HG03025 (cell line): ENCODE results near the gene NOM1.
"Not testable (repeated sequence)": the region's sequence is repeated elsewhere in the genome, so short reads cannot be mapped to it uniquely, and the experiment has no call there.

Experiments used
- ATAC-seq: cut with Tn5 transposase; IDR thresholded peaks from one replicate; pipeline ENCODE4 v1.9.1; 2021; ENCODE audit warnings: mild to moderate bottlenecking, moderate library complexity; ENCODE audit not compliant: unreplicated experiment, low FRiP score

NOM1 gene

DNA sequence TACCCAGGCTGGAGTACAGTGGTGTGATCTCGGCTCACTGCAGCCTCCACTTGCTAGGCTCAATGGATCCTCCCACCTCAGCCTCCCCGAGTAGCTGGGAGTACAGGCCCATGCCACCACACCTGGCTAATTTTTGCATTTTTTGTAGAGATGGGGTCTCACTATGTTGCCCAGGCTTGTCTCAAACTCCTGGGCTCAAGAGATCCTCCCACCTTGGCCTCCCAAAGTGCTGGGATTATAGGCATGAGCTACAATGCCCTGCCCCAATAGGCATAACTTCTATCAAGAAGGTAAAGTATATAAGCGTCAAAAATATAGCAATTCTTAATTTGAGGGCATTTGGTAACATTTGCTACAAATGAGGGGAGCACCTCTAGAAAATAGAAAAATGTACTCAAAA, 12.7 kb upstream of the NOM1 start:
- not testable (repeated sequence) for ATAC-seq

GRCh38 chr7:156940421-156941122, 8.9 kb upstream of the NOM1 start:
- no peak for ATAC-seq

DNA sequence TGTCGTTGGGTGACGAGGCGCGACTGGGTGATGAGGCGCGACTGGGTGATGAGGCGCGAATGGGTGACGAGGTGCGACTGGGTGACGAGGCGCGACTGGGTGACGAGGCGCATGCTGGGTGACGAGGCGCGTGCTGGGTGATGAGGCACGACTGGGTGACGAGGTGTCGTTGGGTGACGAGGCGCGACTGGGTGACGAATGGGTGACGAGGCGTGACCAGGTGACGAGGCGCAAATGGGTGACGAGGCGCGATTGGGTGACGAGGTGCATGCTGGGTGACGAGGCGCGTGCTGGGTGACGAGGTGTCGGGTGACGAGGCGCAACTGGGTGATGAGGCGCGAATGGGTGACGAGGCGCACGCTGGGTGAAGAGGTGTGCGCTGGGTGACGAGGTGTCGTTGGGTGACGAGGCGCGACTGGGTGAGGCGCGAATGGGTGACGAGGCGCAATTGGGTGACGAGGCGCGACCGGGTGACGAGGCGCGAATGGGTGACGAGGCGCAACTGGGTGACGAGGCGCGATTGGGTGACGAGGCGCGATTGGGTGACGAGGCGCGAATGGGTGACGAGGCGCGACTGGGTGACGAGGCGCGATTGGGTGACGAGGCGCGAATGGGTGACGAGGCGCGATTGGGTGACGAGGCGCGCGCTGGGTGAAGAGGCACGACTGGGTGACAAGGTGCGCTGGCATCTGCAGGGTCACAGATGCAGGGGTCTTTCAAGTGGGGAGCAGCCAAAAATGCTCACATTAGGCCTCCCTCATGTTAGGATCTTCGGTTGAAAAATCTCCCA, 7.9 kb upstream of the NOM1 start:
- no peak for ATAC-seq

GRCh38 chr7:156942708-156943090, 6.8 kb upstream of the NOM1 start:
- no peak for ATAC-seq

- no peak for ATAC-seq
Observed at GRCh38 chr7:156943091-156944041, 6.1 kb upstream of the NOM1 start.

DNA sequence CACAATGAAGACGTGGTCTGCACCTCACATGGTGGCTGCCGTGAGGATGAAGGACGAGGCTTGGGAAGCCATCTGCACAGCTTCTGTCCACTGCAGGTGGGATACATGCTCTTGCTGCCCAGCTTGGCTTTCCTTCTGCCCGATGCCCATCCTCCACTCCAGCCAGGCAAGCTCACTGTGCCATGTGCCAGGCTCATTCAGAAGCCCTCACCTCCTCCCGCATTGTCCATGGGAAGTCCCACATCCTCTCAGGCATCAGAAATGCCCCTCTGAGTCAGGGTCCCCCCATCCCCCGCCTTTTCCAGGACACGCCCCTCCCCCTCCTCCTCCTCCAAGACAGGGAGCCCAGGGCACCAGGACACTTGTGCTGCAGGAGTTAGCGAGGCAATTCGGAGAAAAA, 4.6 kb upstream of the NOM1 start:
- no peak for ATAC-seq

- ATAC-seq = no peak
Observed at GRCh38 chr7:156947120-156947843, 2.2 kb upstream of the NOM1 start.

GRCh38 chr7:156948361-156948760, 1.2 kb upstream of the NOM1 start:
- ATAC-seq = no peak

DNA sequence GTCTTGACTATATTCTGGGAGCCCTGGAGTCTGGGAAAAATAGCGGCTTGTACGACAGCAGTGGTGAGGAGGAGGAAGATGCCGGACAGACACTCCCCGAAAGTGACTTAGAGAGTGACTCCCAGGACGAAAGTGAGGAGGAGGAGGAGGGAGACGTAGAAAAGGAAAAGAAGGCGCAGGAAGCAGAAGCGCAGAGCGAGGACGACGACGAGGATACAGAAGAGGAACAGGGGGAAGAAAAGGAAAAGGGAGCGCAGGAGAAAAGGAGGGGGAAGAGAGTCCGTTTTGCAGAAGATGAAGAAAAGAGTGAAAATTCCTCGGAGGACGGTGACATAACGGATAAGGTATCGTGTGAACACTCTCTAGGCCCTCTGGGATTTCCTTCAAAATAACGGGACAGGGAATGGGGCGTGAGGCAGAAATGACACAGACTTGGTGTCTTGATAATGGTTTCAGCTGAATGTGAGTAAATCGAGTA, 908 bp downstream of the NOM1 start:
- ATAC-seq = no peak

- not testable (repeated sequence) for ATAC-seq
Observed at GRCh38 chr7:156953215-156953614, 3.7 kb downstream of the NOM1 start.

GRCh38 chr7:156954941-156955340, 5.4 kb downstream of the NOM1 start:
- ATAC-seq = no peak

DNA sequence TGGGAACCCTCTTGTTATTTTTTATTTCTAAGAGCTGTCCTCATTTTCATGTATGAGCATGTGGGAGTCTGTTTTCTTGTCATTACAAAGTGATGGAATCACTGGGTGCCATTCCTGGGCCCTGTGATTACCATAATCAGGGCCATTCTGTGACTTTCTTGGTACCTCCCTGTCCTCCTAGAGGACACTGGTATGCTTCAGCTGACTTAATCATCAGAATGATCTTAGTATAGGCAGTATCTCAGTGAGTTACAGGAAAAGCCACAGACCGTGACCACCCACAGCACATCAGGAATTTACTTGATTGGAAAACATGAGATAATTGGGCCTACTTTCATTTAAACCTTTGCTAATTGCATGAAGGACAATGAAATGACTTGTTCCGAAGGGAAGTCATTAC, 7.2 kb downstream of the NOM1 start:
- no peak for ATAC-seq

- no peak for ATAC-seq
Observed at GRCh38 chr7:156962145-156962544, 12.6 kb downstream of the NOM1 start.

DNA sequence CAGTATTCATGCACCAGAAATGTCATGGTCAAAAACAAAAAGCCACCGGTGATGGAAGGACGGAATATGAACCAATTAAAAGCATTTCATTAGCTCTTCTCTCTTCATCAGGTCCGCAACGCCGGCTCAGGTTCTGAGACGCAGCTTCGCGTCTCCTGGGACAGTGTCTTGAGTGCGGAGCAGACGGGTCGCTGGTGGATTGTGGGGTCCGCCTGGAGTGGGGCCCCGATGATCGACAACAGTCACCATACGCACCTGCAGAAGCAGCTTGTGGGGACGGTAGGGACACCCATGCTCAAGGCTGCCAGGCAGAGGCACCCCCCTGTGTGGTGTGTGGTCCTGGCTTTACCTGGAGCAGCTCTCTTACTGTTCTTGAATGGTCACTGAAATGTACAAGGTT, 13.4 kb downstream of the NOM1 start:
- no peak for ATAC-seq

DNA sequence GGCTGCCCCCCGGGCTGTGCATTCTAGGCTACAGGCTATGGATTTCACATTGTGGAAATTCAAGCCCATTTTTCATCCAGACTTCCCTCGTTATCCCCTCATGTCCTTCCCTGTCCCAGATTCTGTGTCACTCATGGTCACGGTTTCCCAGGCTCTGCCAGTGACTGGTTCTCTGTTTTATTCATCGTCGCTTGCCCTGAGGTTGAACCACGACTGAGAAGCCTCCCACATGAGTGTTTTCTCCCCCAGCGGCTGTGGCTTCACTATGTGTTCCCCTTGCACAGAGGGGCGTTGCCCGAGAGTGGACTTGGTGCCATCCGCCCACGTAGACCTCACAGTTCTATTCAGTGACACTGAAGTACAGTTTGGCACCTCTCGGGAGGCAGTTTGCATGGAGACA, 14.0 kb downstream of the NOM1 start:
- no peak for ATAC-seq

DNA sequence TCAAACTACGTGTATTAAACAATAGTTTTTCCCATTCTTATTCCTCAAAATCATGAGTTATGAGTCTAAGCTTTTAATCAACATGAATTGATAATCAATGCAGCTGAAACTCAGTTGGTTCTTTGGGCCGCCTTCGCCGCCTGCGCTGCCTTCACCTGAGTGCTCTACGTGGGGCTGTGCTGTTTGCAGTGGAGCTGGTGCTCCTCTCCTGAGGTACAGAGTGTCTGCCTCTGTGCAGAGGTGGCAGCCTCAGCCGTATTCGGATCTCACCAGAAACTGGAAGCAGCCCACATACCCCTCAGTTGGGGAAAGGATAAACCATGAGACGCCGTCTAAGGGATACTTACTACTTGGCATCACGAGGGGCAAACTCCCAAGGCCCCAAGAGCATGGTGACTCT, 15.5 kb downstream of the NOM1 start:
- ATAC-seq = no peak

DNA sequence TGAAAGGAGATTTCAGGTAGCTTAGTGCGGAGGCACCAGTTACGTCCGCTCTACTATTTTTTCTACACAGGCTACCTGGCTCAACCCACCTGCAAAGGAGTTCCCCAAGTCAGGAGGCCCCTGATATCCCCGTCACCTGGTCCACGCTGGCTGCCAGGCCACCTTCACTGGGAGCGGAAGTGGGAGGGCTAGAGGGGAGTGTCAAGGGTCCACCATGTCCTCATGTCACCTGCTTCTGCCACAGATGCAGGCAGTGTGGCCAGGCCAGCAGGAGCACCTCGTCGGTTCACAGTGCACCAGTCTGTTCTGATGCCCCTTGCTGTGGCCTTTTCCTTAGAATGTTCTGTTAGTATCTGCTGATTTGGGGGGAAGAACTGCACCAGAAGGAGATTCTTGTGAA, 16.9 kb downstream of the NOM1 start:
- ATAC-seq = no peak

- ATAC-seq = no peak
Observed at GRCh38 chr7:156968183-156968582, 18.7 kb downstream of the NOM1 start.

GRCh38 chr7:156969972-156970420, 20.5 kb downstream of the NOM1 start:
- ATAC-seq = no peak

- ATAC-seq = no peak
Observed at GRCh38 chr7:156975620-156976019, 26.1 kb downstream of the NOM1 start.
